HEK293 (cell line): ENCODE data around the gene OR5A1.
"Not testable (repeated sequence)": the region's sequence is repeated elsewhere in the genome, so short reads cannot be mapped to it uniquely, and the experiment has no call there.

Experiments
- CTCF ChIA-PET: fragments of 350-600 bp; formaldehyde crosslinking; extraction: SDS; loops from one replicate; lab custom pipeline; 2021; ENCODE audit warnings: antibody characterized with exemption; lab: Yijun Ruan, JAX
- POLR2A ChIA-PET: fragments of 300-600 bp; formaldehyde crosslinking; extraction: SDS; loops from one replicate; lab custom pipeline; 2020; ENCODE audit warnings: antibody characterized with exemption, inconsistent platforms; lab: Yijun Ruan, JAX
- H3K27ac ChIP-seq: fragments of 200-500 bp; sonication (Bioruptor generic); 2 replicates; pipeline ENCODE4 v1.5.1; 2014; ENCODE audit warnings: low read depth, low read length, control low read depth, inconsistent platforms; ENCODE audit errors: extremely low read depth
- H3K36me3 ChIP-seq, 2 experiments: fragments of 200-500 bp in 1 of 2; sonication (Bioruptor generic) in 1 of 2; 1 replicate in 1 of 2; 2 replicates in 1 of 2; pipeline ENCODE4 v1.5.1; 2014 to 2017; ENCODE audit warnings: inconsistent platforms in 2 of 2, low read length in 2 of 2; ENCODE audit not compliant: control insufficient read depth in 2 of 2, insufficient read depth in 1 of 2
- H3K4me1 ChIP-seq: fragments of 200-500 bp; sonication (Bioruptor generic); 2 replicates; pipeline ENCODE4 v1.5.1; 2014; ENCODE audit warnings: mild to moderate bottlenecking, low read length, inconsistent platforms; ENCODE audit not compliant: control insufficient read depth, insufficient read depth
- H3K4me3 ChIP-seq: 2 replicates; pipeline ENCODE4 v1.5.1; 2011; ENCODE audit warnings: low read depth, mild to moderate bottlenecking, control low read depth, low read length, moderate library complexity
- H3K9me3 ChIP-seq: fragments of 200-500 bp; sonication (Bioruptor generic); 2 replicates; pipeline ENCODE4 v1.5.1; 2014; ENCODE audit warnings: low read depth, low read length, inconsistent platforms; ENCODE audit not compliant: control insufficient read depth, insufficient read depth
- CTCF ChIP-seq: fragments of 450-650 bp; formaldehyde crosslinking; IDR thresholded peaks from 2 replicates; pipeline ENCODE4 v1.5.1; 2016; ENCODE audit warnings: missing biosample characterization, missing genetic modification characterization
- GLI4 ChIP-seq: fragments of 450-650 bp; formaldehyde crosslinking; IDR thresholded peaks from 2 replicates; pipeline ENCODE4 v1.5.1; 2016; ENCODE audit warnings: missing biosample characterization, missing genetic modification characterization
- HOXD13 ChIP-seq: sonication (generic); formaldehyde crosslinking; IDR thresholded peaks from 2 replicates; pipeline ENCODE4 v1.8.0; 2022; ENCODE audit warnings: missing genetic modification reagents, borderline replicate concordance
- OSR2 ChIP-seq: fragments of 450-650 bp; formaldehyde crosslinking; IDR thresholded peaks from 2 replicates; pipeline ENCODE4 v1.5.1; 2016; ENCODE audit warnings: missing biosample characterization, missing genetic modification characterization
- PBX3 ChIP-seq: sonication (generic); formaldehyde crosslinking; IDR thresholded peaks from 2 replicates; pipeline ENCODE4 v1.8.1; 2022; ENCODE audit warnings: mild to moderate bottlenecking, moderate library complexity, missing genetic modification reagents
- PRDM6 ChIP-seq: fragments of 450-650 bp; formaldehyde crosslinking; IDR thresholded peaks from 2 replicates; pipeline ENCODE4 v1.5.1; 2017; ENCODE audit warnings: missing biosample characterization, missing genetic modification characterization
- REST ChIP-seq: fragments of 450-650 bp; formaldehyde crosslinking; IDR thresholded peaks from 2 replicates; pipeline ENCODE4 v1.5.1; 2016; ENCODE audit warnings: missing biosample characterization, missing genetic modification characterization
- SCRT1 ChIP-seq: fragments of 450-650 bp; formaldehyde crosslinking; IDR thresholded peaks from 2 replicates; pipeline ENCODE4 v1.5.1; 2016; ENCODE audit warnings: missing biosample characterization, missing genetic modification characterization, borderline replicate concordance
- SCRT2 ChIP-seq: fragments of 450-650 bp; formaldehyde crosslinking; IDR thresholded peaks from 2 replicates; pipeline ENCODE4 v1.5.1; 2016; ENCODE audit warnings: missing biosample characterization, missing genetic modification characterization
- ZFP41 ChIP-seq: fragments of 450-650 bp; formaldehyde crosslinking; IDR thresholded peaks from 2 replicates; pipeline ENCODE4 v1.5.1; 2016; ENCODE audit warnings: missing biosample characterization, missing genetic modification characterization, borderline replicate concordance
- ZNF146 ChIP-seq: fragments of 450-650 bp; formaldehyde crosslinking; IDR thresholded peaks from 2 replicates; pipeline ENCODE4 v1.5.1; 2016; ENCODE audit warnings: missing biosample characterization, missing genetic modification characterization
- ZNF335 ChIP-seq: fragments of 450-650 bp; formaldehyde crosslinking; conservative IDR thresholded peaks from 2 replicates; pipeline ENCODE4 v1.5.1; 2016; ENCODE audit warnings: missing biosample characterization, missing genetic modification characterization
- ZNF350 ChIP-seq: fragments of 450-650 bp; formaldehyde crosslinking; IDR thresholded peaks from 2 replicates; pipeline ENCODE4 v1.5.0; 2017; ENCODE audit warnings: missing biosample characterization, mild to moderate bottlenecking, missing genetic modification characterization
- ZNF394 ChIP-seq: fragments of 450-650 bp; formaldehyde crosslinking; IDR thresholded peaks from 2 replicates; pipeline ENCODE4 v1.5.1; 2016; ENCODE audit warnings: missing biosample characterization, missing genetic modification characterization, mild to moderate bottlenecking, moderate library complexity, borderline replicate concordance
- ZNF473 ChIP-seq: fragments of 450-650 bp; formaldehyde crosslinking; IDR thresholded peaks from 2 replicates; pipeline ENCODE4 v1.5.1; 2017; ENCODE audit warnings: missing biosample characterization, missing genetic modification characterization
- ZNF549 ChIP-seq: fragments of 450-650 bp; IDR thresholded peaks from 2 replicates; pipeline ENCODE4 v1.5.1; 2018; ENCODE audit warnings: missing biosample characterization, missing genetic modification characterization, mild to moderate bottlenecking, inconsistent platforms, moderate library complexity
- ZNF639 ChIP-seq: fragments of 450-650 bp; formaldehyde crosslinking; IDR thresholded peaks from 2 replicates; pipeline ENCODE4 v1.5.1; 2016; ENCODE audit warnings: missing biosample characterization, missing genetic modification characterization

The OR5A1 gene

GRCh38 chr11:59445624-59446023 is 9.4 kb downstream of the OR5A1 start:
- H3K4me1 ChIP-seq, POLR2A ChIA-PET, H3K9me3 ChIP-seq, H3K4me3 ChIP-seq, H3K36me3 ChIP-seq, H3K27ac ChIP-seq: not testable (repeated sequence)
- CTCF ChIA-PET = interaction anchor here (0.6 kb wide), 1 partner anchor 17 kb away, joined by 3 read pairs; no protein-coding TSS in a partner anchor

- CTCF ChIA-PET = no interaction called here
- POLR2A ChIA-PET = no interaction called here
- no peaks in the 10 kb centered on the region for H3K36me3 ChIP-seq
- no peak for TF ChIP-seq ZNF146 (tag by site-specific recombination)
- TF ChIP-seq GLI4 (tag by site-specific recombination) = no peak
- H3K4me1 ChIP-seq = no peaks in the 10 kb centered on the region
- H3K4me3 ChIP-seq = no peak overlapping the region
- no peaks in the 10 kb centered on the region for H3K9me3 ChIP-seq
- no peak overlapping the region for H3K27ac ChIP-seq
Observed at GRCh38 chr11:59448484-59448883, 12.2 kb downstream of the OR5A1 start.

GRCh38 chr11:59456661-59457060 is 20.4 kb downstream of the OR5A1 start, which contains the start of gene OR4D6:
Gene OR4D6, plus strand, starts transcription at chr11:59456961. Its CDS starts 0 bp downstream, at chr11:59456961.
- Histone ChIP-seq H3K27ac (no peak within 1 kb of the TSS), H3K36me3 (no peaks in the 10 kb centered on the region), H3K4me3 (no peak within 1 kb of the TSS), H3K9me3 (no peaks in the 10 kb centered on the region), H3K4me1 (no peaks in the 10 kb centered on the region)
- POLR2A ChIA-PET = no interaction called here
- CTCF ChIA-PET = no interaction called here
- no peak for TF ChIP-seq ZNF473 (tag by site-specific recombination)
- no peak for TF ChIP-seq OSR2 (tag by site-specific recombination)
- TF ChIP-seq SCRT1 (tag by site-specific recombination) = no peak
- no peak for TF ChIP-seq PBX3
- no peak for TF ChIP-seq ZNF639 (tag by site-specific recombination)
- TF ChIP-seq ZFP41 (tag by site-specific recombination) = no peak
- no peak for TF ChIP-seq CTCF (tag by site-specific recombination)
- no peak for TF ChIP-seq REST (tag by site-specific recombination)
- TF ChIP-seq ZNF394 (tag by site-specific recombination) = no peak
- TF ChIP-seq PRDM6 (tag by site-specific recombination) = no peak
- no peak for TF ChIP-seq ZNF549 (tag by site-specific recombination)
- no peak for TF ChIP-seq HOXD13 (CRISPR knock-in tag)
- no peak for TF ChIP-seq ZNF350 (tag by site-specific recombination)
- TF ChIP-seq ZNF335 (tag by site-specific recombination) = no peak
- TF ChIP-seq SCRT2 (tag by site-specific recombination) = no peak
